GM18499 (cell line): Measurements from ENCODE around the gene S100A3.
"Not testable (repeated sequence)": the region's sequence is repeated elsewhere in the genome, so short reads cannot be mapped to it uniquely, and the experiment has no call there.

Experiments
- ATAC-seq: cut with Tn5 transposase; IDR thresholded peaks from one replicate; pipeline ENCODE4 v1.9.1; 2021; ENCODE audit warnings: moderate number of reproducible peaks; ENCODE audit not compliant: insufficient read depth, unreplicated experiment

S100A3 gene

GRCh38 chr1:153570874-153571273 lies 21.8 kb upstream of the S100A3 start:
- no peak for ATAC-seq

- ATAC-seq, result no peak
Observed at GRCh38 chr1:153569465-153569864, 20.4 kb upstream of the S100A3 start.

GRCh38 chr1:153568367-153569099 lies 19.5 kb upstream of the S100A3 start:
- ATAC-seq, result no peak

GRCh38 chr1:153567621-153568366 lies 18.7 kb upstream of the S100A3 start:
- ATAC-seq, result no peak

GRCh38 chr1:153566414-153567371 lies 17.6 kb upstream of the S100A3 start:
- no peak for ATAC-seq

GRCh38 chr1:153565529-153566374 lies 16.7 kb upstream of the S100A3 start, which contains the start of gene S100A2:
Gene S100A2, minus strand, starts transcription at chr1:153565844. Its CDS starts 1,967 bp downstream, at chr1:153563877.
- no peak for ATAC-seq

GRCh38 chr1:153563991-153564390 lies 14.9 kb upstream of the S100A3 start:
- ATAC-seq, result no peak

GRCh38 chr1:153563483-153563901 lies 14.4 kb upstream of the S100A3 start:
- no peak for ATAC-seq

- ATAC-seq, result not testable (repeated sequence)
Observed at GRCh38 chr1:153562021-153562420, 13.0 kb upstream of the S100A3 start.

- ATAC-seq, result no peak
Observed at GRCh38 chr1:153561466-153561985, 12.5 kb upstream of the S100A3 start.

- no peak for ATAC-seq
Observed at GRCh38 chr1:153560771-153561465, 11.9 kb upstream of the S100A3 start.

GRCh38 chr1:153560241-153560640 lies 11.2 kb upstream of the S100A3 start:
- no peak for ATAC-seq

GRCh38 chr1:153557877-153558276 lies 8.8 kb upstream of the S100A3 start:
- no peak for ATAC-seq

GRCh38 chr1:153556348-153556747 lies 7.3 kb upstream of the S100A3 start:
- no peak for ATAC-seq

- ATAC-seq, result no peak
Observed at GRCh38 chr1:153553830-153554541, 4.9 kb upstream of the S100A3 start.

GRCh38 chr1:153553096-153553495 lies 4.0 kb upstream of the S100A3 start:
- no peak for ATAC-seq

- no peak for ATAC-seq
Observed at GRCh38 chr1:153552335-153552734, 3.3 kb upstream of the S100A3 start.

- no peak for ATAC-seq
Observed at GRCh38 chr1:153550827-153551500, 1.9 kb upstream of the S100A3 start.
